GM12872 (cell line): ENCODE data around the gene ROPN1B.

Experiments
- CTCF ChIP-seq: IDR thresholded peaks from 3 replicates; pipeline ENCODE4 v1.5.1; 2011; ENCODE audit warnings: low read depth, mild to moderate bottlenecking, low read length, moderate library complexity; ENCODE audit not compliant: insufficient read depth

Gene ROPN1B

GRCh38 chr3:126013751-126014156 is 44.8 kb downstream of the ROPN1B start:
- TF ChIP-seq CTCF: no peak

DNA sequence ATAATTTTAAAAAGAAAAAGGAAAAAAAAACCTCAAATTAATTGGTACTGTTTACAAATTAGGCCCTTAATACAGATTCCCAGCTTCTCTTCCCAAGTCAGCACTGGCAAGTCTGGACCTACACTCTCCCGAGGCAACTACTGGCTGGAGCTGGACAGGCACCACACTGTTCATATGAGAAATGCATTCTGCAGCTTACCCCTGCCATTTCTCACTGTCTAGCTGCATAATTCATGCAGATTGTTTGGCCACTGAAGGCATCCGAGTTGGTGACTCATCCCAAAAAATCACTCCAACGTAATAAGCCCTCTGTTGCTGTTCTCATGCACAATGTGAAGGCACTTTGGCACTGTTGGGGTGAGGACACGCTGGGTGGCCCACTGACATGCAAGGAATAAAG is 45.3 kb downstream of the ROPN1B start:
- no peak for TF ChIP-seq CTCF

- no peak for TF ChIP-seq CTCF
Measured at GRCh38 chr3:126015075-126015474, 46.1 kb downstream of the ROPN1B start.

- no peak for TF ChIP-seq CTCF
Measured at GRCh38 chr3:126016616-126017015, 47.6 kb downstream of the ROPN1B start.

DNA sequence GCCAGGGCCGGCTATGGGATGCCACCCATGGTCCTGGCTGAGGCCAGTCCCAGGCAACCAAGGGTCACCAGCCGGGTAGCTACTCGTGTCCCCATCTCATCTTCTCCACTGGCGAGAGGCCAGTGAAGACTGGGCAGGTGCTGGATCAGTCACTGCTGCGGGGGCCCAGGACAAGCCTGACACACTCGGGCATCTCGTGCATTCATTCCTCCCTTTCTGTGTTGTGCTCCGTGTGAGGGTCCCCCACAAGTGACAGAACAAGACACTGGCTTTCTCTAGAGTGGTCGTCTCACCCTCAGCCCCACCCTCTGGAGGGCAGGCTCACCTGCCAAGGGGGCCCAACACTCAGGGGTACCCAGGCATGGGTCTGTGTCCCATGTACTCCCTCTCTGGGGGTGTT is 48.4 kb downstream of the ROPN1B start:
- TF ChIP-seq CTCF: no peak

- TF ChIP-seq CTCF: no peak
Measured at GRCh38 chr3:126018545-126018944, 49.6 kb downstream of the ROPN1B start.

GRCh38 chr3:126018995-126019394 is 50.0 kb downstream of the ROPN1B start:
- no peak for TF ChIP-seq CTCF

DNA sequence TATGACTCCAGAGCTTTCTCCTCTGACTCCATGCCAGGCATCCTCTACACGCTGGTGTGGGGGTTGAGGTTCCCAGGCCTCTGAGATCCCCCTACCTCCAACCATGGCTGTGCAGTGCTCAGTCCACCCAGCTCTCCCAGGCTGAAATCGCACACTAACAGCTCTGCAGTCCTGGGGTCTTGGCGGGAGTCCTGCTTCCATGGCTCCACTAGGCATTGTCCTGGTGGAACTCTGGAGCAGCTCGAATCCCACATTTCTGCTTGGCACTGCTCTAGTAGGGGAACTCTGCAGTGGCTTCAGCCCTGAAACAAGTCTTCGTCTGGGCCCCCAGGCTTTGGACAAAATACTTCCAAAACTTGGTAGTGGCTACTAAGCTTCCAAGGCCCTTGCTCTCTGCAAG is 50.7 kb downstream of the ROPN1B start:
- no peak for TF ChIP-seq CTCF
